ENCODE results near the gene LNX1.

DNA sequence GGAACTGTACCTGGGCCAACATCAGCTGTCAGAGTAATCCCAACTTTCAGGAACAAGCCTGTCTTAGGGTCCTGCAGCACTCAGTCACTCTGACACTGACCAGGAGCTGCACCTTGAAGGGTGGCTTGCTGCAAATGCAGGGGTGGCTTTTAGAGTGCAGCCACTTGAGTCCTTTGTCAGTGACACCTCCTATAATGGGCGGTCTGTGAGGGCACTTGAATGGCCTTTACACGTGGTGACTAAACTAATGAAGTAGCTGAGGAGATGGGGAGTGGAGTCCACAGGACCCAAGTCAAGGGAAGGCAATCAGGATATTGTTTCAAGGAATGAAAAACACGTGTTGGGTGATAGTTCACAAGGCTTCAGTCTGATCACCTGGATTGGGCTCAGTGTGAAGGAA is 11.1 kb upstream of the LNX1 start:
- TF ChIP-seq, protein P1, sequence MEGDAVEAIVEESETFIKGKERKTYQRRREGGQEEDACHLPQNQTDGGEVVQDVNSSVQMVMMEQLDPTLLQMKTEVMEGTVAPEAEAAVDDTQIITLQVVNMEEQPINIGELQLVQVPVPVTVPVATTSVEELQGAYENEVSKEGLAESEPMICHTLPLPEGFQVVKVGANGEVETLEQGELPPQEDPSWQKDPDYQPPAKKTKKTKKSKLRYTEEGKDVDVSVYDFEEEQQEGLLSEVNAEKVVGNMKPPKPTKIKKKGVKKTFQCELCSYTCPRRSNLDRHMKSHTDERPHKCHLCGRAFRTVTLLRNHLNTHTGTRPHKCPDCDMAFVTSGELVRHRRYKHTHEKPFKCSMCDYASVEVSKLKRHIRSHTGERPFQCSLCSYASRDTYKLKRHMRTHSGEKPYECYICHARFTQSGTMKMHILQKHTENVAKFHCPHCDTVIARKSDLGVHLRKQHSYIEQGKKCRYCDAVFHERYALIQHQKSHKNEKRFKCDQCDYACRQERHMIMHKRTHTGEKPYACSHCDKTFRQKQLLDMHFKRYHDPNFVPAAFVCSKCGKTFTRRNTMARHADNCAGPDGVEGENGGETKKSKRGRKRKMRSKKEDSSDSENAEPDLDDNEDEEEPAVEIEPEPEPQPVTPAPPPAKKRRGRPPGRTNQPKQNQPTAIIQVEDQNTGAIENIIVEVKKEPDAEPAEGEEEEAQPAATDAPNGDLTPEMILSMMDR (IDR thresholded peaks at IDR 0.05) = no peak
- no peak for TF ChIP-seq EP300 (IDR thresholded peaks at IDR 0.05)
